VCaP (cell line): ENCODE measurements around the gene FBN1.

Experiments
- H3K27ac ChIP-seq: fragments of 450-650 bp; 2 replicates; pipeline ENCODE4 v1.5.1; 2017
- CTCF ChIP-seq: fragments of 450-650 bp; conservative IDR thresholded peaks from 2 replicates; pipeline ENCODE4 v1.5.1; 2017; ENCODE audit warnings: mild to moderate bottlenecking, moderate library complexity

Gene FBN1

GRCh38 chr15:48650931-48651330 lies 5.4 kb upstream of the FBN1 start:
- TF ChIP-seq CTCF = no peak
- H3K27ac ChIP-seq = no peak overlapping the region

- TF ChIP-seq CTCF = peak; percentile 14; the same call in 1 of the 2 replicates
These were observed 2.5 kb upstream of the FBN1 start for GRCh38 chr15:48647962-48648361.

GRCh38 chr15:48646331-48646730 lies 822 bp upstream of the FBN1 start:
- no peak for TF ChIP-seq CTCF
- no peak overlapping the region for H3K27ac ChIP-seq

More at GRCh38 chr15:48647962-48648361, 2.5 kb upstream of the FBN1 start:
- H3K27ac ChIP-seq = no peak overlapping the region

- TF ChIP-seq CTCF = no peak
- H3K27ac ChIP-seq = no peak overlapping the region
These were observed 517 bp downstream of the FBN1 start for GRCh38 chr15:48644827-48645557.

- no peak overlapping the region for H3K27ac ChIP-seq
- TF ChIP-seq CTCF = no peak
These were observed 1.1 kb downstream of the FBN1 start for GRCh38 chr15:48644467-48644826.

GRCh38 chr15:48643776-48644466 lies 1.6 kb downstream of the FBN1 start:
- H3K27ac ChIP-seq = peak overlapping the region; percentile 51
- TF ChIP-seq CTCF = no peak

- no peak for TF ChIP-seq CTCF
- peak overlapping the region; percentile 51 for H3K27ac ChIP-seq
These were observed 2.3 kb downstream of the FBN1 start for GRCh38 chr15:48643206-48643605.
